HepG2 (cell line): Measurements from ENCODE around the gene RTBDN. TPM values are rescaled to one million over a fixed set of nuclear protein-coding genes. Genes with fewer than 3 reads are reported as not detected.

Experiments
- HMG20B ChIP-seq: conservative IDR thresholded peaks from 2 replicates; pipeline ENCODE4 v1.6.1; 2016; ENCODE audit warnings: missing genetic modification reagents, missing compliant biosample characterization
- ZBTB38 ChIP-seq: sonication (generic); formaldehyde crosslinking; IDR thresholded peaks from 2 replicates; pipeline ENCODE4 v1.5.1; 2020; ENCODE audit warnings: mild to moderate bottlenecking, missing genetic modification reagents
- ZBTB8A ChIP-seq: sonication (generic); formaldehyde crosslinking; IDR thresholded peaks from 2 replicates; pipeline ENCODE4 v1.4.0; 2020; ENCODE audit warnings: mild to moderate bottlenecking, low read depth, missing genetic modification reagents, borderline replicate concordance
- ZNF326 ChIP-seq: sonication (generic); formaldehyde crosslinking; IDR thresholded peaks from 2 replicates; pipeline ENCODE4 v1.4.0; 2020; ENCODE audit warnings: missing genetic modification reagents, borderline replicate concordance
- ZNF543 ChIP-seq: sonication (generic); formaldehyde crosslinking; IDR thresholded peaks from 2 replicates; pipeline ENCODE4 v1.4.0; 2020; ENCODE audit warnings: mild to moderate bottlenecking, missing genetic modification reagents
- ZNF580 ChIP-seq: IDR thresholded peaks from 2 replicates; pipeline ENCODE4 v1.6.1; 2016; ENCODE audit warnings: low read depth, borderline replicate concordance
- polyA plus RNA-seq, 8 experiments: library from polyadenylated mRNA; depleted of rRNA in 3 of 8; stranded (reverse) in 7 of 8; unstranded in 1 of 8; fragments of >200 nt; fragmentation: Illumina TruSeq in 4 of 8; extraction: Trizol in 4 of 8; gene quantifications; 2 replicates each; pipeline versions ENCODE4 v1.2.1 to v1.2.3, GENCODE V29; 2011 to 2016; ENCODE audit warnings: low read depth in 4 of 8, missing spikeins in 1 of 8, mixed read lengths in 1 of 8; ENCODE audit not compliant: insufficient read depth in 1 of 8
- total RNA-seq, 5 experiments: library from RNA; depleted of rRNA; stranded (reverse); fragments of >200 nt; fragmentation: Illumina TruSeq; extraction: Trizol; gene quantifications; 2 replicates each; pipeline ENCODE4 v1.2.3, GENCODE V29; 2016; ENCODE audit warnings: low read depth in 1 of 5
- TF ChIP-seq, protein P1 (sequence below): sonication (generic); formaldehyde crosslinking; IDR thresholded peaks from 2 replicates; pipeline ENCODE4; 2020; ENCODE audit warnings: missing genetic modification reagents, mild to moderate bottlenecking, borderline replicate concordance
- TF ChIP-seq, protein P2 (sequence below), 2 experiments: sonication (generic) in 1 of 2; formaldehyde crosslinking in 1 of 2; IDR thresholded peaks; 2 replicates each; pipeline versions ENCODE4 v1.4.0 to v1.6.1; 2016 to 2020; ENCODE audit warnings: borderline replicate concordance in 1 of 2, low read depth in 1 of 2, mild to moderate bottlenecking in 1 of 2, missing genetic modification reagents in 1 of 2

The RTBDN gene
- total and polyA plus RNA-seq, 2 of the 13 experiments (the other 11 are each of a cell fraction or from before 2014, with no cell fraction given) = 0.27 to 0.48 TPM

DNA sequence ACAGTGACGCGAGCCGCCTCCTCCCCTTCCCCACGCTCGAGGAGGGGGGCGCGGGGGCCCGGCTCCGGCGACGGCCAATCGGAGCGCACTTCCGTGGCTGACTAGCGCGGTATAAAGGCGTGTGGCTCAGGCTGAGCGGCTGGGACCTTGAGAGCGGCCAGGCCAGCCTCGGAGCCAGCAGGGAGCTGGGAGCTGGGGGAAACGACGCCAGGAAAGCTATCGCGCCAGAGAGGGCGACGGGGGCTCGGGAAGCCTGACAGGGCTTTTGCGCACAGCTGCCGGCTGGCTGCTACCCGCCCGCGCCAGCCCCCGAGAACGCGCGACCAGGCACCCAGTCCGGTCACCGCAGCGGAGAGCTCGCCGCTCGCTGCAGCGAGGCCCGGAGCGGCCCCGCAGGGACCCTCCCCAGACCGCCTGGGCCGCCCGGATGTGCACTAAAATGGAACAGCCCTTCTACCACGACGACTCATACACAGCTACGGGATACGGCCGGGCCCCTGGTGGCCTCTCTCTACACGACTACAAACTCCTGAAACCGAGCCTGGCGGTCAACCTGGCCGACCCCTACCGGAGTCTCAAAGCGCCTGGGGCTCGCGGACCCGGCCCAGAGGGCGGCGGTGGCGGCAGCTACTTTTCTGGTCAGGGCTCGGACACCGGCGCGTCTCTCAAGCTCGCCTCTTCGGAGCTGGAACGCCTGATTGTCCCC lies 42.9 kb downstream of the RTBDN start, which contains the start of gene JUNB (continued):
- TF ChIP-seq HMG20B = peak; percentile 44; the same call in 1 of the 2 replicates
- TF ChIP-seq, protein P1, sequence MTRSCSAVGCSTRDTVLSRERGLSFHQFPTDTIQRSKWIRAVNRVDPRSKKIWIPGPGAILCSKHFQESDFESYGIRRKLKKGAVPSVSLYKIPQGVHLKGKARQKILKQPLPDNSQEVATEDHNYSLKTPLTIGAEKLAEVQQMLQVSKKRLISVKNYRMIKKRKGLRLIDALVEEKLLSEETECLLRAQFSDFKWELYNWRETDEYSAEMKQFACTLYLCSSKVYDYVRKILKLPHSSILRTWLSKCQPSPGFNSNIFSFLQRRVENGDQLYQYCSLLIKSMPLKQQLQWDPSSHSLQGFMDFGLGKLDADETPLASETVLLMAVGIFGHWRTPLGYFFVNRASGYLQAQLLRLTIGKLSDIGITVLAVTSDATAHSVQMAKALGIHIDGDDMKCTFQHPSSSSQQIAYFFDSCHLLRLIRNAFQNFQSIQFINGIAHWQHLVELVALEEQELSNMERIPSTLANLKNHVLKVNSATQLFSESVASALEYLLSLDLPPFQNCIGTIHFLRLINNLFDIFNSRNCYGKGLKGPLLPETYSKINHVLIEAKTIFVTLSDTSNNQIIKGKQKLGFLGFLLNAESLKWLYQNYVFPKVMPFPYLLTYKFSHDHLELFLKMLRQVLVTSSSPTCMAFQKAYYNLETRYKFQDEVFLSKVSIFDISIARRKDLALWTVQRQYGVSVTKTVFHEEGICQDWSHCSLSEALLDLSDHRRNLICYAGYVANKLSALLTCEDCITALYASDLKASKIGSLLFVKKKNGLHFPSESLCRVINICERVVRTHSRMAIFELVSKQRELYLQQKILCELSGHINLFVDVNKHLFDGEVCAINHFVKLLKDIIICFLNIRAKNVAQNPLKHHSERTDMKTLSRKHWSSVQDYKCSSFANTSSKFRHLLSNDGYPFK (CRISPR knock-in tag) = peak; percentile 74; the same call in 1 of the 2 replicates
- TF ChIP-seq ZBTB38 (CRISPR knock-in tag) = peak; percentile 76
- TF ChIP-seq, protein P2, sequence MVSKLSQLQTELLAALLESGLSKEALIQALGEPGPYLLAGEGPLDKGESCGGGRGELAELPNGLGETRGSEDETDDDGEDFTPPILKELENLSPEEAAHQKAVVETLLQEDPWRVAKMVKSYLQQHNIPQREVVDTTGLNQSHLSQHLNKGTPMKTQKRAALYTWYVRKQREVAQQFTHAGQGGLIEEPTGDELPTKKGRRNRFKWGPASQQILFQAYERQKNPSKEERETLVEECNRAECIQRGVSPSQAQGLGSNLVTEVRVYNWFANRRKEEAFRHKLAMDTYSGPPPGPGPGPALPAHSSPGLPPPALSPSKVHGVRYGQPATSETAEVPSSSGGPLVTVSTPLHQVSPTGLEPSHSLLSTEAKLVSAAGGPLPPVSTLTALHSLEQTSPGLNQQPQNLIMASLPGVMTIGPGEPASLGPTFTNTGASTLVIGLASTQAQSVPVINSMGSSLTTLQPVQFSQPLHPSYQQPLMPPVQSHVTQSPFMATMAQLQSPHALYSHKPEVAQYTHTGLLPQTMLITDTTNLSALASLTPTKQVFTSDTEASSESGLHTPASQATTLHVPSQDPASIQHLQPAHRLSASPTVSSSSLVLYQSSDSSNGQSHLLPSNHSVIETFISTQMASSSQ (IDR thresholded peaks at IDR 0.05; ENCODE audit: low read depth) = no peak
- TF ChIP-seq, protein P2 (CRISPR knock-in tag; IDR thresholded peaks at IDR 0.05; ENCODE audit: borderline replicate concordance) = peak; percentile 61; the same call in 1 of the 2 replicates
- TF ChIP-seq ZNF543 = no peak
- no peak for TF ChIP-seq ZNF326 (CRISPR knock-in tag)
- peak; percentile 80; the same call in 1 of the 2 replicates for TF ChIP-seq ZNF580 (CRISPR knock-in tag)
- TF ChIP-seq ZBTB8A (CRISPR knock-in tag) = no peak; the same call in 1 of the 2 replicates
